K562 treated with DMSO at 1 percent for 24 hours (cell line): ENCODE results near the gene GPANK1. TPM values are rescaled to one million over a fixed set of nuclear protein-coding genes. Genes with fewer than 3 reads are reported as not detected.

Experiments
- total RNA-seq: library from RNA; unstranded; fragments of 300-600 nt; gene quantifications from 2 replicates; pipeline ENCODE4 v1.2.3, GENCODE V29; 2022; ENCODE audit warnings: low read depth; ENCODE audit not compliant: insufficient read depth

GPANK1 gene
- total RNA-seq: 62.9 and 68.1 TPM in 2 replicates

DNA sequence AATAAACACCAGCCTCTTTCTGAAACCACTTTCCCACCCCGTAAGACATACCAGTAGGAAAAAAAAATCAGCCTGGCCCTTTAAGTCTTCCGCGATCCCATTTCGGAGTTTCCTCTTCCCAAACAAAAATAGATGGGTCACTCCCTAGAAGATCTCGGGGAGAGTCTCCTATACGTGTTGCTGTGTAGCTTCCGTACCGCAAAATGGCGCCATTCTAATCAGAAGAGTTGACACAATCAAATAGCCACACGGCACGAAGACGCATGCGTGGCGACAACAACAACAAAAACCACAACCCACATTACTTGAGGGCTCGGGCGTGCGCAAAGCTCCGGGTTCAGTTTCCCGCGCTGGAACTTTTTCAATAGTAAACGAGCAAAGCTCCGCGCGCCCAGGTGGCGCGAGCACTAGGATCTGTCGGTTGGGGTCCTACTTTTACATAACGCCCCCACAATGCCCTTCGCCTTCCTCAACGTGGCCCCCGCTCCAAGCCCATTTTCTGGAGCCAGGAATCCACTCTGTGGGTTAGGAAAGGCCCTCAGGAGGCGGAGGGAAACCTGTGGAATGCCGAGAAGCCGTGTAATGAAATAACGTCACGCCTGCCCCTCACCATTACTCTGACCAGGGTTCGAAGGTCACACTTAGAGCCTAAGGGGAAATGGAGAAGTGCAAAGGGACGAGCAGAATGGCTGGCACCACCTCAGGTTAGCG, at the start of gene GPANK1:
Gene GPANK1, minus strand, starts transcription at position 208 of the 711 bp plus-strand sequence. CDS start 519 bp downstream, outside the sequence.

DNA sequence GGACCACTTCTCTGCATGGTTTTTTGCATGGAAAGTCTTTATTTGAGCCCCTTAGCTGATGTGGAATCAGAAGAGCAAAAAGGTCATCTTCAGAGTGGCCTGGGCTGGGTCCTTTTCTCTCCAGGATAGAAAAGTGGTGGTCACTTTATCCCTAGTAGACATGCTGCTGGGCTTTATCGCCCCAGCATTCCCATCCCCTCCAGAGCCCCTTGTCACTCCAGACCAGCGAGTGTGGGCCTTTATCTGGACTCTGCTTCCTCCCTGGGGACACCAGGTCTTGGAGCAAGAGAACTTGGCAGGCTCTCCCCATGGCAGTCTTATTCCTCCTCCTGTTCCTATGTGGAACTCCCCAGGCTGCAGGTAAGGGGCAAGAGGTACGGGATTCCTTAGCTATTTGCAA, 41.8 kb upstream of the GPANK1 start, which contains the start of gene LY6G6F:
Gene LY6G6F, plus strand, starts transcription at position 268 of the 400 bp plus-strand sequence. Its CDS starts 41 bp downstream, at position 309.

DNA sequence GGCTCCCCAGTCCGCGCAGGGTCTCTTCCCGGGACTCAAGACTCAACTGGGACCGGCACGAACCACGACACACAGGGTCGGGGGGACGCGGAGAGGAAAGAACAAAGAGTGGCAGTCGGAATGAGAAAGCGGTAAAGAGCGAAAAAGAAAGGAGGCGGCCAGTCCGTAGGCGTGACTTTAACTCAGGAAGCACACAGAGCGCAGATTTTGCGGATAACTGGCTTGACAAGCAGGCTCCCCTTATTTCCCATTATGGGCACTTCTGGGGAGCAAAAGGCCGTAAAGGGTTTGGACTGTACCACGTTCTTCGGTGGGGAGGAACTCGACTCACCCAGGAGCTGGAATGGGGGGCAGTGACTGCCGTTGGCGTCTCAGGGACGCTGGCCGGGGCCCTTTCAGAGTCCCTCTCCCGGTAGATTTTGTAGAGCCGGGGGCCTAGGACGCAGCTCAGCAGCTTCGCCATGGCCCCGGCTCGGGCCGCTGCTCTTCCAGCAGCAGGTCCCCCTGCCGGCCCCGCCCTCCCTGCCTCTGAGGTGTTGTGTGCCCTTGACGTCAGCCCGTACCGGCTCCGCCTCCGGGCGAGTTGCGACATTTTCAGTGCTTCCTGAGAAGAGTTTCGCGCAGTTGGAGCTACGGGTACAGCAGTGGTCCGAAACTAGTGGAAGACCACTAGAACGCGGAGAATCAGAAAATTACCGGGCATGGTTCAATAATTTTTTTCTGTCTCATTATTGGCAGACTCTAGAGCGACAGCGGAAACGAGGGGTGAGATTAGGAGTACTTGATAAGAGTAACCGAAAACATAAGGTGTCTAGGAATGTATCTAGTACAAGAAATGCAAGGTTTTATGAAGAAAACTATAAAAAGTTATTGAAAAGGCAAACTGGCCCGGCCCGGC, 38.3 kb upstream of the GPANK1 start, which contains the start of gene ABHD16A:
Gene ABHD16A, minus strand, starts transcription at position 506 of the 898 bp plus-strand sequence. Its CDS starts 43 bp downstream, at position 463.

DNA sequence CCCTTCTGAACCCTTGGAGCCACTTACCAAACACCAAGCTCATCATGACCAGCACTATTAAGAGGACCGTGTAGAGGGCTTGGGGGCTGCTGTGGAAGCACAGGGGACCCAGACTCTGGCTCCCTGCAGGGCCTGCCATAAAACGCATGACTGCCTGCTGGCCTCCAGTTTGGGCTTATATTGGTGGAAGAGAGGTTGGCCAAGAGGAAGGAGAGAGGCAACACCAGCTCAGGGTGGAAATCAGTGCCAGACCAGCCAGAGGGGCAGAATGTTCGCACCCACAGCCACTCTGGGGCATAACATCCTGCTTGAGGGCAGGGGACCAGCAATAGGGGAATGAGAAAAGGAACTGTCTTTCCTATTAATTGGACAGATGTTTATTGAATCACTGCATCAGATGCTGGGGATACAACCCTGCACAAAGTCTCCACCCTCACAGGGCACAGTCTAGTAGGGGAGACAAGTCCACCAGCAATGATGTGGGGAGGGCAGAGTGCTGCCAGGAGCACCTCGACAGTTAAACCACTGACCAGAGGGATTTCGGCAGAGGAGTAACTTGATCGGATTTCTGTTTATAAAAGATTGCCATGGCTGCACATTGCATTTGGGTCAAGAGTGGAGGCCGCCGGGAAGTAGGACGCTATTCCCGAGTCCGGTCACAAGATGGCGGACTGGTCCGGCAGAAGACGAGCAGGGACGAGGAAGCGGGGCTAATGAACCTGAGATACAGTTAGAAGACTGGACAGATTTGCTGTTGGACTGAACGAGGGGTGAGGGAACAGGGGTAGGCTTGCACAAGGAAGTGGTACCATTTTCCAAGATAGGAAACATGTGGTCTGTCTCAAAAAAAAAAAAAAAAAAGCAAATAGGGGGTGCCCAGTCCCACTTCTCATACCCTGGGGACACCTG, 15.7 kb upstream of the GPANK1 start, which contains the start of gene LY6G5C:
Gene LY6G5C, minus strand, starts transcription at position 842 of the 909 bp plus-strand sequence. Its CDS starts 694 bp downstream, at position 148.

DNA sequence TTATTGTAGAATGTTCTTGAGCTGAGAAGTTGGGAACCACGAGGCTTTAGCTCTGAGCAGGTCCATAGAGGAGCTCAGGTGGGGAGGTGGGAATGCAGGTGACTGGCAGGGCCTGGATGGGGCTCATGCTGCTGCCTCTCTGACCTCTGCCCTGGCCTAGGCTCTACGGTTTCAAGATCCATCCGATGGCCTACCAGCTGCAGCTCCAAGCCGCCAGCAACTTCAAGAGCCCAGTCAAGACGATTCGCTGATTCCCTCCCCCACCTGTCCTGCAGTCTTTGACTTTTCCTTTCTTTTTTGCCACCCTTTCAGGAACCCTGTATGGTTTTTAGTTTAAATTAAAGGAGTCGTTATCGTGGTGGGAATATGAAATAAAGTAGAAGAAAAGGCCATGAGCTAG, 4.9 kb upstream of the GPANK1 start, which contains the start of gene LY6G5B:
Gene LY6G5B, plus strand, starts transcription at position 301 of the 400 bp plus-strand sequence. CDS start 975 bp downstream, outside the sequence.

DNA sequence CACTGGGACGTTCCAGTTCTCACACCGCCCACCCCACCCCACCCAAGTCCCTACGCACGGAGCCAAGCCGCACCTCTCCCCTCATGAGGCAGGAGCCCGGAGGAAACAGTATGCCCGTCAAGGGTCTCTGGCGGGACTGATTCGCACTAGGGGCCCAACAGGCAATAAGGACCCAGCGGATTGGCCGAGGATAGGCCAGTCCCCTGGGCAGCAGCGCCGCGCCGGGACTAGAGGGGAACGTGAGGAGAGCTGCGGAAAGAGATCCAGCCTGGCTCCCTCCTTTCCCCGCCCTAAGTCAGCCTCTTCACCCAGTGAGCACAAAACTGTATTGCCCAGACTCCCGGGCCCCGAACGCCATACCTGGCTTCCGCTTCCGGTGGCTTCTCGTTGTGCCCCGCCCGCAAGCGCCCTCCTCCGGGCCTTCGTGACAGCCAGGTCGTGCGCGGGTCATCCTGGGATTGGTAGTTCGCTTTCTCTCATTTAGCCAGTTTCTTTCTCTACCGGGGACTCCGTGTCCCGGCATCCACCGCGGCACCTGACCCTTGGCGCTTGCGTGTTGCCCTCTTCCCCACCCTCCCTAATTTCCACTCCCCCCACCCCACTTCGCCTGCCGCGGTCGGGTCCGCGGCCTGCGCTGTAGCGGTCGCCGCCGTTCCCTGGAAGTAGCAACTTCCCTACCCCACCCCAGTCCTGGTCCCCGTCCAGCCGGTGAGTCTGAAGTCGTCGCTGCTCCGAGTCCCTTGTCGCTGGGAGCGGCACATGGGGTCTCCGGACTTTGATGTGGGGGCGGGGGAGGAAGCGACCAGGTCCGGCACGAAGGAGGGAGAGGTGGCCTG, 922 bp upstream of the GPANK1 start, which contains the start of gene CSNK2B:
Gene CSNK2B, plus strand, starts transcription at position 580 of the 836 bp plus-strand sequence. CDS start 752 bp downstream, outside the sequence.

DNA sequence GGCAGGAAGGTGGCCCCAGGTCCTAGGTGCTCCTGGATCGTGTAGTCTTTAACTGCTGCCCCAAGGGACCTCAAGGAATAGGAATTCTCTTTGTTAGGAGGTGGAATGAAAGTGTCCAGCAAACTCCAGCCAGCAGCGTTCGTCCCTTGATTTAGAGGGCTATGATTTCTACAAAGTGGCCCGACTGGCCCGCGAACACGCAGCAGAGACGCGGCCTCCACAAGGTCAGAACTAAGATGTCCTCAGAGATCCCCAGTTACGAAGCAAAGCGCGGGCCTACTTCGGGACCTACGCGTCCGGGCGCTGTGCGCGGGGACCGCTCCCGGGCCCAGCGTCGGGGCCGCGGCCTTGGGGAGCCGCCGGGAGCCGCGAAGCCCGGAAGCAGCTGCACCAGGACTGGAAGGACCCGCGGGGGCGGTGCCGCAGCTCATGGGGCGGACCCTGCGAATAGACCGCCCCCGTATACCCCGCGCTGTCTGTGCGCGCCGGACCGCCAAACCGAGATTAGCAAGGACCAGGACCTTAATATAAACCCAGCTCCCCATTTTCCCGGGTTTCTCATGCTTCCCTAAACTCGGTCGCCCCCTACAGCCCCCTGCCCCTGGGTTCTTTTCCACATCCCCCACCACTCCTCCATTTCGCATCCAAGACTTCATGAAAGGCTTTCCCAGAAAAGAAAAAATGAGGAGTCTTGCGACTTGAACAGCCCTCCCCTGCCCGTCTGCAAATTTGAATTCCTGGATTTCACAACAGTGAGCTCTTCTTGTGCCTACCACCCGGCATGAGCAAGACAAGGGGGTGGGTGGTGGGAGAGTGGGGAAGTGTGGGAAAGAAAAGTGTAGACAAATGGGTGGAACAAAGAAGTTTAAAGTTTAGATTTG, 4.2 kb downstream of the GPANK1 start, which contains the start of gene C6orf47:
Gene C6orf47, minus strand, starts transcription at position 398 of the 881 bp plus-strand sequence. CDS start 831 bp downstream, outside the sequence.

DNA sequence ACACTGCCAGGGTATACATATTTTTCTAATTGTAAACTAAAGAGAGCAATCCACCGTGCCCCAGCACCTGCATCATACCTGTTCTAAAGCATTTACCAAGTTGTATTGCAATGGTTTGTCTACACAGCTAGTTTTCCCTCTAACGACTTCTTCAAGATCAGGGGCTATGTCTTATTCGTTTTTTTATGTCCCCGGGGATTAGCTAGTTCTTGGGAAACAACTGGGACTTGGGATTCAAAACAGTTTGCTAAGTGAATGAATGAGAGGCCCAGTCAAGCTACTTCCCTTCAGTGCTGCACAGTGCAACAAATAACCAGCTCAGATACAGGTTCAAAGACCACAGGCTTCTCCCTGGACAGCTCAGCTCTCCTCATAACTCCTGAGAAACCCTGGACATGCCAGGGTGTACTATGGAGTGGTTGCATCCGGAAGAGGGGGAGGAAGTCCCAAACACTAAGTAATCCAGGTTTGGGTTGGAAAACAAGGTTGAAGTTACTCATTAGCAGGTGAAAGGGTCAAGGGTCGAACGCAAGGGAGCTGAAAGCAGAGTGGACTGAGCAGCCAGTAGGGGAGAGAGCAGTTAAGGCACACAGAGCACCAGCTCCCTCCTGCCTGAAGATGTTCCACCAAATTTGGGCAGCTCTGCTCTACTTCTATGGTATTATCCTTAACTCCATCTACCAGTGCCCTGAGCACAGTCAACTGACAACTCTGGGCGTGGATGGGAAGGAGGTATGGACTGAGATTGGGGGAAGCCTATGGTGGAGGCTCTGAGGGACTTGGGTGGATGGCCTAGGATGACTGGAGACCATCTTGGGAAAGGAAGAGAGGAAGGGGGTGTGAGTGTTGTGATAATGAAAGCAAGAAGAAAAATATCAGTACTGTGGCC, 9.2 kb downstream of the GPANK1 start, which contains the start of gene APOM:
Gene APOM, plus strand, starts transcription at position 546 of the 889 bp plus-strand sequence. Its CDS starts 73 bp downstream, at position 619.

DNA sequence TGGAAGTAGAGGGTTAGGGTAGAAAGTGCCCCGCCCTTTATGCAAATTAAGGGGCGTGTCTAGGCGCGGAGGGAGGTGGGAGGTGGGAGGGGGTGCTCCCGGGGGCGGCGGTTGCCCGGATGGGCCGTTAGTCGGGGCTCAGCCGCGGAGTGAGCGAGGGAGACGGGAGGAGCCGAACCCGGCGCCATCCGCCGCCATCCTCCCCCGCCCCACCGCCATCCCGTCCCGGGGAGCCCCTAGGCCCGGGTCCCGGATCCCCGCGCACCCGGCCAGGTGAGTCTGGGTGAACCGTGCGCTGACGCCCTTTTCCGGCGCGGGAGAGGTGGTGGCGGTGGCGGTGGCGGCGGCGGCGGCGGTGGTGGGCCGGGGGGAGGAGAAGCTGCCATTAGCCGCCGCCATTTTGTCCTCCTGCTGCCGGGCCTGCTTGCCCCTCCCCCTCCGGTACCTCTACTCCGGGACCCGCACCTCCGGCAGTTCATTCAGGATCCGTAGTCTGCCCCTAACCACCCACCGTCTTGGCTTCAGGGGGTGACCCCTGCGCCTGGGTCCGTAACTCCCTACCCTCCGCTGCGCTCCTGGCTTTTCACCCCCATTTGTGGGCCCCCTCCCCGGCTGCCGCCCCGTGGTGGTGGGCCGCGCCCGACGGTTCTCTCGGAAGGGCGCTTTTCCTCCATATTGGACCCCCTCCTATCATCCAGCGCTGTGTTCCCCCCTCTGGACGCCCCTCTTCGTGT, 44.0 kb downstream of the GPANK1 start, which contains the start of gene PRRC2A:
Gene PRRC2A, plus strand, starts transcription at position 130 of the 734 bp plus-strand sequence. CDS start 2,075 bp downstream, outside the sequence.

DNA sequence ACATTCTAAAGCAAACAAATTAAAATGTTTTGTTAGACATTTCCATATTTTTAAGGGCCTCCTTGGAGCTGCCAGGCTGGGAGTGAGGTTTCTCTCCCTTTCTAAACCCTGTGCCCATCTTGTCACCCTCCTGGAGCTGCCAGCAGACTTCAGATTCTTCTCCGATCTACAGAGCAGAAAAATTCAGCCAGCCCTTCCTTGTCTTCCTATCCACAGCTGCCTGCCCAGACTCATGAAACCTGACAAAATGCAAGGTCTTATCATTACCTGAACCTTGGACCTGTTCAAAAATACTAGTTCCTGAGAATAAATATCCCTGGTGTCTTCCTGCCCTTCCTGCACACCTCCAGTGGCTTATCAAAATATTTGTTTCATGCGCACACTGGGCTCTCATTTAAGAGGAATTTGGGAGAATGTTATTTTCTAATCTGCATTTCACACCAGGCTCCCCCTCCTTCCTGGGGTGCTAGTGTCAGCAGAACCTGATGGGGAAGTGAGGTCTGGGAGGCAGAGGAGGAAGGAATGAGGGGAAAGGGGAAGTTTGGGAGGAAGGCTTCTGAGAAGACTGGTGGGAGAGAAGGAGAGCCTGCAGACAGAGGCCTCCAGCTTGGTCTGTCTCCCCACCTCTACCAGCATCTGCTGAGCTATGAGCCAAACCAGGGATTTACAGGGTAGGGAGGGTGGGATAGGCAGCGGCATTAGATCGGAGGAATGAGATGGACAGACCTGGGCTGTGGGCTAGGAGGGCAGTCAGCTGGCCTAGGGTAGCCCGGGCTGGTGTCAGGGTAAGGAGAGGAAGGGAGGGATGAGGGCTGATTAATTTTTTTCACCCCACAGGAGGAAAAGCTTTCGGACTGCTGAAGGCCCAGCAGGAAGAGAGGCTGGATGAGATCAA, 49.9 kb downstream of the GPANK1 start, which contains the start of gene AIF1:
Gene AIF1, plus strand, starts transcription at position 551 of the 895 bp plus-strand sequence. Its CDS starts 96 bp downstream, at position 647.

Other genes starting within 250 kb of the GPANK1 start
- gene MICB, start 166.9 kb downstream of the GPANK1 start, total RNA-seq: 27.4 and 28.7 TPM in 2 replicates
- gene MCCD1, start 136.0 kb downstream of the GPANK1 start, total RNA-seq: not detected in 2 replicates
- 156 and 175 TPM in 2 replicates for gene DDX39B, start 123.0 kb downstream of the GPANK1 start, total RNA-seq
- gene ATP6V1G2, start 118.4 kb downstream of the GPANK1 start, total RNA-seq: not detected in 2 replicates
- 78.2 and 92.3 TPM in 2 replicates for gene NFKBIL1, start 117.4 kb downstream of the GPANK1 start, total RNA-seq
- gene LTA, start 92.7 kb downstream of the GPANK1 start, total RNA-seq: 0.42 TPM in 1 of 2 replicates, not detected in the other
- gene TNF, start 89.4 kb downstream of the GPANK1 start, total RNA-seq: 0.32 and 0.80 TPM in 2 replicates
- gene LTB, start 82.6 kb downstream of the GPANK1 start, total RNA-seq: 2.1 TPM in 1 of 2 replicates, not detected in the other
- gene LST1, start 78.7 kb downstream of the GPANK1 start, total RNA-seq: 1.2 and 4.7 TPM in 2 replicates
- 1.8 and 2.2 TPM in 2 replicates for gene NCR3, start 72.0 kb downstream of the GPANK1 start, total RNA-seq
- gene AIF1, start 49.8 kb downstream of the GPANK1 start, total RNA-seq: 8.9 and 11.5 TPM in 2 replicates
- 276 and 279 TPM in 2 replicates for gene PRRC2A, start 44.3 kb downstream of the GPANK1 start, total RNA-seq
- gene BAG6, start 12.3 kb downstream of the GPANK1 start, total RNA-seq: 470 and 501 TPM in 2 replicates
- gene APOM, start 9.1 kb downstream of the GPANK1 start, total RNA-seq: 5.6 and 8.4 TPM in 2 replicates
- 42.1 and 44.2 TPM in 2 replicates for gene C6orf47, start 4.2 kb downstream of the GPANK1 start, total RNA-seq
- 569 and 630 TPM in 2 replicates for gene CSNK2B, start 1.1 kb upstream of the GPANK1 start, total RNA-seq
- gene LY6G5B, start 5.0 kb upstream of the GPANK1 start, total RNA-seq: 4.5 and 6.0 TPM in 2 replicates
- gene LY6G5C, start 16.1 kb upstream of the GPANK1 start, total RNA-seq: 0.45 TPM in 1 of 2 replicates, not detected in the other
- gene ABHD16A, start 38.3 kb upstream of the GPANK1 start, total RNA-seq: 104 and 110 TPM in 2 replicates
- gene LY6G6F, start 41.9 kb upstream of the GPANK1 start, total RNA-seq: not detected in 2 replicates
- not detected in 2 replicates for gene LY6G6D, start 50.4 kb upstream of the GPANK1 start, total RNA-seq
- gene LY6G6C, start 56.7 kb upstream of the GPANK1 start, total RNA-seq: not detected in 2 replicates
- gene MPIG6B, start 58.4 kb upstream of the GPANK1 start, total RNA-seq: not detected in 2 replicates
- gene DDAH2, start 64.3 kb upstream of the GPANK1 start, total RNA-seq: 60.3 and 69.2 TPM in 2 replicates
- 1,325 and 1,384 TPM in 2 replicates for gene CLIC1, start 71.5 kb upstream of the GPANK1 start, total RNA-seq
- 31.2 and 34.8 TPM in 2 replicates for gene MSH5, start 75.0 kb upstream of the GPANK1 start, total RNA-seq
- gene SAPCD1, start 97.7 kb upstream of the GPANK1 start, total RNA-seq: 4.5 and 5.1 TPM in 2 replicates
- 5.7 and 7.6 TPM in 2 replicates for gene VWA7, start 112.3 kb upstream of the GPANK1 start, total RNA-seq
- 128 and 134 TPM in 2 replicates for gene VARS1, start 130.8 kb upstream of the GPANK1 start, total RNA-seq
- gene LSM2, start 142.0 kb upstream of the GPANK1 start, total RNA-seq: 164 and 168 TPM in 2 replicates
- gene HSPA1L, start 150.3 kb upstream of the GPANK1 start, total RNA-seq: 4.2 and 4.5 TPM in 2 replicates
- gene HSPA1A, start 150.5 kb upstream of the GPANK1 start, total RNA-seq: 1,066 and 1,122 TPM in 2 replicates
- gene HSPA1B, start 162.7 kb upstream of the GPANK1 start, total RNA-seq: 895 and 916 TPM in 2 replicates
- gene NEU1, start 197.8 kb upstream of the GPANK1 start, total RNA-seq: 325 and 330 TPM in 2 replicates
- gene SLC44A4, start 214.0 kb upstream of the GPANK1 start, total RNA-seq: 10.9 and 11.4 TPM in 2 replicates
- gene EHMT2, start 232.7 kb upstream of the GPANK1 start, total RNA-seq: 93.8 and 95.0 TPM in 2 replicates
- gene ZBTB12, start 237.1 kb upstream of the GPANK1 start, total RNA-seq: 8.6 and 11.4 TPM in 2 replicates